T-helper 2 cell treated with Interferon-gamma antibody and Interleukin-4, amounts not matched to agents 100 ng/mL and 5 ng/mL, for 36 hours (primary cell): Measurements from ENCODE around the gene PLCB1. TPM values are rescaled to one million over a fixed set of nuclear protein-coding genes. Genes with fewer than 3 reads are reported as not detected.
"Not testable (repeated sequence)": the region's sequence is repeated elsewhere in the genome, so short reads cannot be mapped to it uniquely, and the experiment has no call there.

Source experiments
- intact Hi-C: fragments of 100-400 bp; cut with micrococcal nuclease; formaldehyde crosslinking; loops from one replicate; pipeline ENCODE4 v1.15.1; 2023
- total RNA-seq: library from RNA; stranded (reverse); gene quantifications from 2 replicates; pipeline ENCODE4 v1.2.3, GENCODE V29; 2022

The PLCB1 gene
- total RNA-seq, result 0.18 and 0.75 TPM in 2 replicates

DNA sequence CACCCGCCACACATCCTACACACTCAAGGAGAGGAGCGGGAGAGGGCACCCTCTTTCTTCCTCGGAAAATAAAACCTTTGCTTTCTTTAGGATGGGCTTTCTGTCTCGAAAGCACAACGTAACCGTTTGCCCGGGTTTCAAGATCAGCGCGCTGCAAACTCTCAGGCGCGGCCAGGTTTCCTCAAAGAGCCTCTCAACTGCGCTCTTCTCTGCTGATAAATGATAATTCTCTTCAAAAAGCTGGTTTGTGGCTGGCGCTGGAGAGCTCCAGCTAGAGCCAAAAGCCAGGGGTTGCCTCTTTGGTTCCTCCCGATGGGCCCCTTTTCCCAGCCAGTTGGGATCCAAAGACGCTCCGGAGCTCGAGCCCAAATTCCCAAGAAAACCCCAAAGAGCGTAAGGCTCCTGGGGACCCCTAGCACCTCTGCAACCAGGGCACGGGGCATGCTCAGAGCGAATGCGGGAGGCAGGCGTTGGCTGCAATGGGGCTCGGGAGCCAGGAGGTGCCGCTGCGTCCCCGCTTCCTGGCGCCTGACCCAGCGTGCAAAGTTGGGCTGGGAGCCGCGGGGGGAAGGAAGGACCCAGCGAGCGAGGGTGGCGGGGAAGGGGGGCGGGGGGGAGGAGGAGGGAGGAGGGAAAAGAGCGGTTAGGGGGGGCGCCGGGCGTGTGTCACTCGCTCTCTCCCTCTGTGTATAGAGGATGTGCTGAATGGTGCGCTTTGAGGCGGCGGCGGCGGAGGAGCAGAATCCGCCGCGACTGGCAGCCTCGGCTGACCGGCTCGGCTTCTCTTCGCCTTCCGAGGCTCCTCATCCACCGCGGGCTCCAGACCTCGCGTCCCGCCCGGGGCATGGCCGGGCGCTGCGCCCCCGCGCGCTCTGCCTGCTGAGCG is at the start of gene PLCB1:
Gene PLCB1 (plus strand): TSS at position 669 of the 886 bp plus-strand sequence. CDS start 386 bp downstream, outside the sequence.
- intact Hi-C loops, result loop anchor here (1.0 to 5.0 kb wide), 3 partner anchors 80 to 257 kb away; no protein-coding TSS in a partner anchor

DNA sequence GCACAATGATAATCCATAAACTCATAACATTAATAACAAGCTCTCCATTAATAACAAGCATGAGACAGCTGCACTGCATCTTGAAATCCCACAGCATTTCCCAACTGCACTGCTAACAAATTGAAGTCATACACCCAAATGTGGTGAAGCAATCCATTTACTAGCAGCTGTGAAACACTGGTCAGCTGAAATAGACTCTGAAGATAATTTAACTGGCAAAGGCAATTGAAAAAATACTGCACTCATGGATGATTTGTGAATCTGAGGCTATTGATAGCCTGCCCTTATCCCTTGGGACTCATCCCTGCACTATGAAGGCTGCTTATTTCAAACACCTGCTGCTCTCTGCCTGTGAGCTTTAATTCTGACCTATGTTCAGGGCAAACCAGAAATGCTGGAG is 49.1 kb upstream of the PLCB1 start:
- intact Hi-C loops, result no loop called here

DNA sequence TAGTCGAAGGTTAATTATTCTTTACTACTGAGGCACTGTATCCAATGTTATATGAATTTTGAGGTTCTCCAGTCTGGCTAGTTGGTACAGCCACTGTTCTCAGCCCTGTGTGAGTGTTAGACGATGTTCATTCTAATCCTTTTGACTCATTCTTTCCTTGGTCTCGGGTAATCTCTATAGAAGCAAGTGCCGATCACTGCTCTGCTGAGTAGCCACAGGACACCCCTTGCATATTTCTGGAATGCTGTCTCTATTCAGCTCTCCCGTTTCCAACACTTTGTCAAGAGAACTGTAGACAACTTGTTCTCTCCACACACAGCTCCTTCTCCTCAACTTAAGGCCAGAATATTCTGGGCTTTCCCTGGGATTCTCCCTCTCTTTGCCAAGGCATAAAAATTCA is 42.4 kb upstream of the PLCB1 start:
- intact Hi-C loops, result loop anchor here (5.0 kb wide), 1 partner anchor 107 kb away; no protein-coding TSS in a partner anchor

- intact Hi-C loops, result loop anchor here (5.0 kb wide), 1 partner anchor 112 kb away; no protein-coding TSS in a partner anchor
These were observed 37.6 kb upstream of the PLCB1 start for GRCh38 chr20:8094415-8094818.

DNA sequence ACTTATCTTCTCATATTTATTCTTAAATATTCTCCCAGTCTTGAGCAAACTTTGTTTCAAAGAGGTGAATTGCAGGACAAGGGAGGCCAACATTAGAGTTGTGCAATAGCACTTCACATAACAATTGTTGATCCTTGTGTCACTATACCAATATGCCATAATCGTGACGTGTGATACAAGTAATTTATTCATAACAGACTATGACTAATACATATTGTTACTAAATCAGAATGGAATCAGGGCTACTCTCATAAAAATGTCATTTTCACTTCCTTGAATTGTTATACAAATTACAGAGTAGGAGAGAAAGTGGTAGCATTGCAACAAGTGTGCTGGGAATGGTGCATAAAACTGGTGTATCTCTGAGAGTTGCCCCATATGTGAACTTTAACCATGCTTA is 37.2 kb upstream of the PLCB1 start:
- intact Hi-C loops, result loop anchor here (5.0 kb wide), 1 partner anchor 113 kb away; no protein-coding TSS in a partner anchor

DNA sequence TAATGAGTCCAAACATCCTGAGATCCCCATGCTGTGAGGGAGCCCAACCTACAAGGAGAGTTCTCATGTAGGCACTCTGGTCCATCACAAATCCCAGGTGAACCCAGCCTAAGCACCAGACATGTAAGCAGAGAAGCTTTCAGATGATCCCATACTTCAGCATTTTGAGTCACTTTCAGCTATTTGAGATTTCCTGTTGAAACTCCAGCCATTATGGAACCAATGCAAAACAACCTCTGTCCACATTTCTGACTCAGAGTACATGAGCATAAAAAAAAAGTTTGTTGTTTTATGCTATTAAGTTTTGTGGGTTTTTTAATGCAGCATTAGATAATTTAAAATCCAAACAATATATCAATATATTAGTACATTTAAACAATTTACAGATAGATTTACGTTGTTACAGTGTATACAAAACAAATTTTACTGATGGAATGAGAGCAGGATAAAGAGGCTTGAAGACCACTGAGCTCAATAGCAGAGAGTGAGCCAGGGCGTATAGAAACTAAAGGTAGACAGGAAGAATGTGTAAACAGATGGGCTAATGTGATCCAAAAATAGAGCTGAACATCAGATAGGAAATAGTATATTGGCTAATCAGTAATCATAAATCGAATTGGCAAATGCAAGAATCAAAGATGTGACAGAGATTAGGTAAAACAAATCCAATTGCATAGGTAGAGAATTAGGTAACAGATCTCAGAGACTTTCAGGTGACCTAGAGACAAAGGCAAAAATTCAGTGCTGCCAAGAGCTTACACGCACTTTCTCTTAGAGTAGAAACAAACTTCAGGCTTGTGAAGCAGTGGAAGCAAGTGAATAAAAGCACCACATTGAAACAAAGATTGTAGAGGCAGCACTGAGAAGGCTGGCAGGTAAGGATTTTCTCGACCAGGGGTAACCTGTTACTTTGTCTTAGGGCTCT is 36.2 kb upstream of the PLCB1 start:
- intact Hi-C loops, result no loop called here

- intact Hi-C loops, result no loop called here
These were observed 34.8 kb upstream of the PLCB1 start for GRCh38 chr20:8097307-8097706.

GRCh38 chr20:8104252-8104651 is 27.8 kb upstream of the PLCB1 start:
- intact Hi-C loops, result no loop called here

DNA sequence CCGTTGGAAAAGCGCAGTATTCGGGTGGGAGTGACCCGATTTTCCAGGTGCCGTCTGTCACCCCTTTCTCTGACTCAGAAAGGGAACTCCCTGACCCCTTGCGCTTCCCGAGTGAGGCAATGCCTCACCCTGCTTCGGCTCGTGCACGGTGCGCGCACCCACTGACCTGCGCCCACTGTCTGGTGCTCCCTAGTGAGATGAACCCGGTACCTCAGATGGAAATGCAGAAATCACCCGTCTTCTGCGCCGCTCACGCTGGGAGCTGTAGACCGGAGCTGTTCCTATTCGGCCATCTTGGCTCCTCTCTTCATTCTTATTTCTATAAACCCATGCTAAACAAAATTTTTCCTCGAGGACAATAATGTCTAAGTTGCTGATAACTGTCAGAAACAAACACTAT is 17.5 kb upstream of the PLCB1 start:
- intact Hi-C loops, result not testable (repeated sequence)

GRCh38 chr20:8115436-8115835 is 16.6 kb upstream of the PLCB1 start:
- intact Hi-C loops, result no loop called here

GRCh38 chr20:8116067-8116811 is 15.8 kb upstream of the PLCB1 start:
- intact Hi-C loops, result no loop called here

- intact Hi-C loops, result no loop called here
These were observed 14.4 kb upstream of the PLCB1 start for GRCh38 chr20:8117636-8118035.

DNA sequence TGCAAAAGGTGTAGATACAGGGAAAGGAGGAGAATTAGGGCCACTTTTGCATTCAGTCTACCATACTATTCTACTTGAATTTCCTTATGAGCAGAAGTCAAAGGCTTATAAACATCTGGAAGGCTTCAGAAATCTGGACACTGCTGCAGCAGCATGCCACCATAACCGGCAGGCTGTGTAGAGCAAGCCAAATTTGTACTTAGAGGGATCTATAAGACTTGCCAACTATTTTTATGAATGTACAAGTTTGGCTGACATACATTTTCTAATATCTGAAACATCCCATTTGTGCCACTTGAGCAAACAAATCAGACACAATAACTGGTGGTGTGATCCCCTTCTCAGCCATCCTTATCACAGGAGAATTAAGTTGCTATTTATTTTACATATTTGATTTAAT is 14.0 kb upstream of the PLCB1 start:
- intact Hi-C loops, result no loop called here

DNA sequence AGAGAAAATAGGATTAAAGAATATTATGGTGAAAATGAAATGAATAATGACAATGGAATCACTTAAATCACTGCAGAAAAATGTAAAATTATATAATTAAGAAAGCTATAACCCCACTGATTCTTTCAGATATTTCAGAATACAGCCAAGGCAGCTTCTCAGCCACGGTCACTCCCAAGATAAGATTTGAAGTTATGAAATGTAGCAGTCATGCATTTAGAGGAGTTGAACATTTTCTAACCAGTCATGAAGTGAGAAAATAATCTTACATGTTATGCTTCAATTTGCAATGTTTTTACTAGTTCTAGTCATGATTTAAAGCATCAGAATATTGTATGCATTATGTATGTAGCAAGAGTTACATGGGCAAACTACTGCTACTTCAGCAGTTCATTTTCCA is 13.3 kb upstream of the PLCB1 start:
- intact Hi-C loops, result no loop called here

GRCh38 chr20:8121666-8122065 is 10.4 kb upstream of the PLCB1 start:
- intact Hi-C loops, result no loop called here

GRCh38 chr20:8124639-8125038 is 7.4 kb upstream of the PLCB1 start:
- intact Hi-C loops, result no loop called here

GRCh38 chr20:8126181-8126580 is 5.9 kb upstream of the PLCB1 start:
- intact Hi-C loops, result no loop called here

DNA sequence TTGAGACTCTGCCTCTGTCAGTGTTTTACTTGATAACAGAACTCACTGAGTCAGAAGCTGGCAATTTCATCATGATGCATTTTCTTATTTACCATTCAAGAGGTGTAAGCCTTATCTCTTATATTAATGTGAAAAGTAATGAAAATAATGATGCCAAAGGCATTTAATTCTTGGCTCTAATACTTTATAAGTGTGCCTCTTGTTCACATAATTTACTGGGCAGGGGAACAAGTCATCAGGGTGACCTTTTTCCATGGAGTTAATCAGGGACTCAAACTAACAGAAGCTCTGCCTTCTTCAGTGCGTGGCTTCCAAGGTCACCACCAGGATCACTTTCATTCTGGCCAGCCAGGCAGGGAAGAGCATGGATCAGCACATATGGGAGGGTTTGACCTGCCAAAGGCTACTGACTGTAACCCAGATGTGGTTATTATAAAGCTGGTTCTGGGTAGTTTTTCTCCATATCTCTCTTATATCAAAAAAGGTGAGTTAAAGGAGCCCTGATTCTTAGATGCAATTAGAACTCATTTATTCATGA is 5.2 kb upstream of the PLCB1 start:
- intact Hi-C loops, result no loop called here

DNA sequence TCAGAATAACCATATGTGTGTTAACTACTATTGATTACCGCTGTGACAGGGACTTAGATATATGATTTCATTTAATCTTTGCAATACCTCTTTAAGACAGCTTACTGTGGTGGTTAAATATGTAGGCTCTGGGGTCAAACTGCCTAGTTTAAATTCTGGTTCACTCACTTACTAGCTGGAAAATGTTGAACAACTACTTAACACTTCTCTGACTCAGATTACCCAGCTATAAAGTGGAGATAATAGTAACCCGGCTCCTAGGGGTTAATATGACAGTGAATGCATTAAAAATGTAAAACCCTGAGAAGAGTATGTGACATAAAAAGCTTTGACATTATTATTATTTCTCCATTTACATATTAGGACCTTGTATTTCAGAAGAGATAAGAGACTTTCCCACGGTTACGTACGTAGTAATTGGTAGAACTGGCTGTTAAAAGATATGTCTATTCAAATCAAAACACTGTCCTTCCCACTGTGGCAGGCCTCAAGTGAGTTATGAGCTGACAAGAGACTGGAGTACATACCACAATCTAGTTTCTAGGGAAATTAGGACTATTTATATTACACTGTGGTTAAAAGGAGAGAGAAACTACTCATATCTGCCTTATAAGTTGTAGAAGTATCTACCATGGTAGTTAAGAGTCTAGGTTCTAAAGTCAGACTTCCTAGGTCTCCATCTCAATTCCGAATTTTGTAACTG is 4.4 kb upstream of the PLCB1 start:
- intact Hi-C loops, result no loop called here
